GM10266 (cell line): ENCODE results near the gene ASPSCR1.

ENCODE experiments used
- DNase-seq: peaks from one replicate; pipeline ENCODE4 v3.0.0; 2012; ENCODE audit errors: extremely low spot score
- TF ChIP-seq, protein P1 (sequence below): IDR thresholded peaks from 2 replicates; pipeline ENCODE4 v1.5.1; 2012; ENCODE audit warnings: mild to moderate bottlenecking, low read depth; ENCODE audit not compliant: control insufficient read depth, insufficient read depth; ENCODE audit errors: missing control alignments

Gene ASPSCR1

GRCh38 chr17:82020572-82021106, 43.2 kb downstream of the ASPSCR1 start:
- DNase-seq, result no peak
- TF ChIP-seq, protein P1, sequence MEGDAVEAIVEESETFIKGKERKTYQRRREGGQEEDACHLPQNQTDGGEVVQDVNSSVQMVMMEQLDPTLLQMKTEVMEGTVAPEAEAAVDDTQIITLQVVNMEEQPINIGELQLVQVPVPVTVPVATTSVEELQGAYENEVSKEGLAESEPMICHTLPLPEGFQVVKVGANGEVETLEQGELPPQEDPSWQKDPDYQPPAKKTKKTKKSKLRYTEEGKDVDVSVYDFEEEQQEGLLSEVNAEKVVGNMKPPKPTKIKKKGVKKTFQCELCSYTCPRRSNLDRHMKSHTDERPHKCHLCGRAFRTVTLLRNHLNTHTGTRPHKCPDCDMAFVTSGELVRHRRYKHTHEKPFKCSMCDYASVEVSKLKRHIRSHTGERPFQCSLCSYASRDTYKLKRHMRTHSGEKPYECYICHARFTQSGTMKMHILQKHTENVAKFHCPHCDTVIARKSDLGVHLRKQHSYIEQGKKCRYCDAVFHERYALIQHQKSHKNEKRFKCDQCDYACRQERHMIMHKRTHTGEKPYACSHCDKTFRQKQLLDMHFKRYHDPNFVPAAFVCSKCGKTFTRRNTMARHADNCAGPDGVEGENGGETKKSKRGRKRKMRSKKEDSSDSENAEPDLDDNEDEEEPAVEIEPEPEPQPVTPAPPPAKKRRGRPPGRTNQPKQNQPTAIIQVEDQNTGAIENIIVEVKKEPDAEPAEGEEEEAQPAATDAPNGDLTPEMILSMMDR, result no peak

DNA sequence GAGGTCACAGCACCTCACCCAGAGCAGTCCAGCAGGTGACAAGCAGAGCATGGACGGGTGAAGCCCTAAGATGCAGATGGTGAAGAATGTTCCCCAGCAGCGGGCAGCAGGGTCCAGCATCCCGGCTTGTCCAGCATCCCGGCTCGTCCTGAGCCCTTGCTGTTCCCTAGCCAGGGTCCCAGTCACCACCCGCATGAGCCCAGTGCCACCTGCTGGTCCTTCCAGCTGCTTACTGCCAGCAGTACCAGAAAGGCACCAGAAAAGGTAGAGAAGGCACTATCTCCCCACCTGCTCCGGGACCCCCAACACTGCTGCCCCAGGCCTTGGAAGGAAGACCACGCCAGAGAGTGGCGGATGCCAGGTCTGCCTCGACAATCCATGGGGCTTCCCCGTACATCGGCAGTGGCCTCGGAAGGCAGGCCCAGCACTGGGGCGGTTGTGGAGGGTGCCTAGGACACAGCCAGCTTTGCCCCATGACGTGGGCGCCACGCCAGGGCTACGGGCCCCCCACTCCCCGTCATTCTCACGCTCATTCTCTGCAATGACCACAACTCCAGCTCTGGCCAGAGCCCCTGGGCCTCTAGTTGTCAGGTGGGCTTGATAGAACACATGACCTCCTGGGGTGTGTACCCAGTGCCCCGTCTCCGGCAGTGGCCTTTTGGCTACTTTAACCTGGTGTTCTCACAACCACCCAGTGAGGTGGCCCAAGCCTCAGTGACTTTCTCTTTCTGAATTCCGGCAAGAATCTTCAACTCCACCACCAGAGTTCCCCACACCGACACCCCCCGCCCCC, 43.9 kb downstream of the ASPSCR1 start:
- TF ChIP-seq, protein P1, result peak; percentile 78
- peak; percentile 71 for DNase-seq

- TF ChIP-seq, protein P1, result no peak
- no peak for DNase-seq
Measured at GRCh38 chr17:82021900-82022309, 44.5 kb downstream of the ASPSCR1 start.

- TF ChIP-seq, protein P1, result no peak
- no peak for DNase-seq
Measured at GRCh38 chr17:82022310-82022980, 45.0 kb downstream of the ASPSCR1 start, which contains the start of gene CENPX. Gene CENPX, minus strand, starts transcription at chr17:82022878. Its CDS starts 17 bp downstream, at chr17:82022861.

GRCh38 chr17:82022981-82023446, 45.6 kb downstream of the ASPSCR1 start, which contains the start of gene LRRC45:
Gene LRRC45, plus strand, starts transcription at chr17:82023305. Its CDS starts 339 bp downstream, at chr17:82023644.
- DNase-seq, result peak; percentile 100
- TF ChIP-seq, protein P1, result no peak

DNA sequence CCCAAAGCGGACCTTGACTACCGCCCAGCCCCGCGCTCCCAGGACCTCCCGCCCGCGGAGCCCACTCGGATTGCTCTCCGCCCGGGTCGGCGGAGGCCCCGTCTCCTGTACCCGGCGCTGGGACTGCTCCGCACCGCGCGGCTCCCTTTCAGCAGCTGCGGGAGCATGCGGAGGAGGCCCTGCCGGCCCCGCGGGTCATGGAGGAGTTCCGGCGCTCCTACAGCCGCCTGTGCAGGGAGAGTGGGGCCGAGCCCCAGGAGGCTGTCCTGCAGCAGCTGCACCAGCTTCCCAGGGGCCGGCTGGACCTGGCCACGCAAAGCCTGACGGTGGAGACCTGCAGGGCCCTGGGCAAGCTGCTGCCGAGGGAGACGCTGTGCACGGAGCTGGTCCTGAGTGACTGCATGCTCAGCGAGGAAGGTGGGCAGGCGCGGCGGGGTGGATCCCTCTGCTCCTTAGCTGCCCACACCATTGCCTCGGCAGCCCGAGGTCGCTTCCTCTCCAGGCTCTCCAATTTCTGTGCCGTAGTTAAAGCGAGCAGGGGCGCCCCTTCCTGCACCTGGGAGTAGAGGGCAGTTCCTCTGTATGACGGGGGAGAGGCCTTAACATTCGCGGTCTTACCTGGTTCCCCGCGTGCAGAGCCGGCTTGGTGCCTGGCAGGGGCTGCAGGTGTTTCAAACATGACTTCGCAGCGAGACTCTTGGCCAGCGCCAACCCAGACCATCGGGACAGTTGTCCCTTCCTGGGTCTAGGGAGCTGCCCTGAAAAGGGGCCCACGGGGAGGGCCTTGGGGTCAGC, 46.2 kb downstream of the ASPSCR1 start:
- TF ChIP-seq, protein P1, result no peak
- peak; percentile 38 for DNase-seq
